Activated effector memory CD4-positive, alpha-beta T cell treated with anti-CD3 and anti-CD28 coated beads, Interleukin-2, amount 50 U/mL, for 16 hours (primary cell): ENCODE measurements around the gene SUCO.
"Not testable (repeated sequence)": the region's sequence is repeated elsewhere in the genome, so short reads cannot be mapped to it uniquely, and the experiment has no call there.

ENCODE experiments used
- DNase-seq: peaks from one replicate; pipeline ENCODE4 v3.0.0-alpha.2; 2020

SUCO gene, protein sequence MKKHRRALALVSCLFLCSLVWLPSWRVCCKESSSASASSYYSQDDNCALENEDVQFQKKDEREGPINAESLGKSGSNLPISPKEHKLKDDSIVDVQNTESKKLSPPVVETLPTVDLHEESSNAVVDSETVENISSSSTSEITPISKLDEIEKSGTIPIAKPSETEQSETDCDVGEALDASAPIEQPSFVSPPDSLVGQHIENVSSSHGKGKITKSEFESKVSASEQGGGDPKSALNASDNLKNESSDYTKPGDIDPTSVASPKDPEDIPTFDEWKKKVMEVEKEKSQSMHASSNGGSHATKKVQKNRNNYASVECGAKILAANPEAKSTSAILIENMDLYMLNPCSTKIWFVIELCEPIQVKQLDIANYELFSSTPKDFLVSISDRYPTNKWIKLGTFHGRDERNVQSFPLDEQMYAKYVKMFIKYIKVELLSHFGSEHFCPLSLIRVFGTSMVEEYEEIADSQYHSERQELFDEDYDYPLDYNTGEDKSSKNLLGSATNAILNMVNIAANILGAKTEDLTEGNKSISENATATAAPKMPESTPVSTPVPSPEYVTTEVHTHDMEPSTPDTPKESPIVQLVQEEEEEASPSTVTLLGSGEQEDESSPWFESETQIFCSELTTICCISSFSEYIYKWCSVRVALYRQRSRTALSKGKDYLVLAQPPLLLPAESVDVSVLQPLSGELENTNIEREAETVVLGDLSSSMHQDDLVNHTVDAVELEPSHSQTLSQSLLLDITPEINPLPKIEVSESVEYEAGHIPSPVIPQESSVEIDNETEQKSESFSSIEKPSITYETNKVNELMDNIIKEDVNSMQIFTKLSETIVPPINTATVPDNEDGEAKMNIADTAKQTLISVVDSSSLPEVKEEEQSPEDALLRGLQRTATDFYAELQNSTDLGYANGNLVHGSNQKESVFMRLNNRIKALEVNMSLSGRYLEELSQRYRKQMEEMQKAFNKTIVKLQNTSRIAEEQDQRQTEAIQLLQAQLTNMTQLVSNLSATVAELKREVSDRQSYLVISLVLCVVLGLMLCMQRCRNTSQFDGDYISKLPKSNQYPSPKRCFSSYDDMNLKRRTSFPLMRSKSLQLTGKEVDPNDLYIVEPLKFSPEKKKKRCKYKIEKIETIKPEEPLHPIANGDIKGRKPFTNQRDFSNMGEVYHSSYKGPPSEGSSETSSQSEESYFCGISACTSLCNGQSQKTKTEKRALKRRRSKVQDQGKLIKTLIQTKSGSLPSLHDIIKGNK (N-terminal part only)

DNA sequence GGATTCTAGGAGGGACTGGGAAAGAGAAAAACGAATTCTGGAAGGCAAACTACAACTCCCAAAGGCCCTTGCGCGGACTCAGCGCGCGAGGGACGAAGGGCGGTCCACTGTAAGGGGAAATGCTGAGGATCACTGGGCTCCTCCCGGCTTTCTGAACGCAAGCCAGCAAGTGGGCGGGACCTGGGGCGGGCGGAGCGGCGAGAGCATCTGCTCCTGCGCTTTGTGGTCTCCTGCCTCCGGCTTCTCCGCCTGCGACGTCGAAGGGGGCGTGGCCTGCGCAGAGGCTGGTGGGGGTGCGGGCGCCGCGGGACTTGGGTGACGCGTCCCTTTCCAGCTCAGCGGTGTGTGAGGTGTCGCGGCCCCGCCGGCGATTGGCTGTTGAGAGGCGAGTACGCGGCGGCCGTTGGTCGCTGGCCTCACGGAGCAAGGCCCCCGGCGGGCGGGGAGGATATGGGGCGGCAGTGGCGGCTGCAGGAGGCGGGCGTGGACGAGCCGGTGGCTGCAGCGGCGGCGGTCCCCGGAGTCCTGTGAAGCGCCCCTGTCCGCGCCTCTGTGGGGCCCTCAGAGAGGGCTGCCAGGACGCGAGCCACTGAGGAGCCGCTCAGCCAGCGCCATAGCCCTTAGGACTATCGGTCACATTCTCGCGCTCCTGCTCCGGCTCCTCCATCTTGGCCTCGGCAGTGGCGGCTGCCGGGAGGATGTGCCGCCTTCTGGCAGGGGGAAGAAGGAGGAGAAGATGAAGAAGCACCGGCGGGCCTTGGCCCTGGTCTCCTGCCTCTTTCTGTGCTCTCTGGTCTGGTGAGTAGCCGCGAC, at the start of gene SUCO:
Gene SUCO (plus strand): TSS at position 451 of the 813 bp plus-strand sequence. CDS start 286 bp downstream, at position 737.
- peak; percentile 100 for DNase-seq

DNA sequence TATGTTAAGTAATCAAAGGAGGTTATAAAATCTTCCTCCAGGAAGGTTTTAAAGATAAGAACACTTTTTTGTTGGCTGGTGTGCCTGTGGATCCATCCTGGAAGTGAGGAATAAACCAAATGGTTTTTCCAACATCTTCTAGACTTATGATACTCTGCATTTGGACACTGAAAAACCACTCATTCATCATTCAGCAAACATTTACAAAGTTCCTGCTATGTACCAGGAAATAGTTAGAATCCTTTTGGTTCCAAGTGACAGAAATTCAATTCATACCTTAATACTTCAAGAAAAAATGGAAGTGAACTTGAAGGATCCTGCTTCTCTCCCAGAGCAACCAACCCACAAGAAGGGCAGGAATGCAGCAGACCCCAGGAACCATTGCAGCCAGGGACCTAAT, 49.5 kb upstream of the SUCO start:
- DNase-seq: no peak

DNA sequence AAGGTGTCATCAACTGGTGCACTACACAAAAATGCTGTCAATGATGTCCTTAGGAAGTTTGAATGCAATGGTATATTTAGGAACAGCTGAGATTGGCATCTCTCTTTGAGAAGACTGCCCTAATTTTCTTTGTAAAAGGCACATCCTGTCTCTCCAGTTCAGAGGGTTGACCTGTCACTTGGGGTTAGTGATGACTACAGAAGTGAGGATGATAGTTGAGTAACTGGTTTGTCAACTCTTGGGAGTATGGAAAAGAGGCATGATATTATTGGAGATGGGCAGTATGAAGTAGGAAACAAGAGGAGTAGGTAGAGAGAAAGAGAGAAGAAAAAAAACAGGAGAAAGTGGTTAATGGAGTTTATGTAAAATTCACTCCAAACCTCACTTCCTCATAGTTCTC, 48.7 kb upstream of the SUCO start:
- no peak for DNase-seq

DNA sequence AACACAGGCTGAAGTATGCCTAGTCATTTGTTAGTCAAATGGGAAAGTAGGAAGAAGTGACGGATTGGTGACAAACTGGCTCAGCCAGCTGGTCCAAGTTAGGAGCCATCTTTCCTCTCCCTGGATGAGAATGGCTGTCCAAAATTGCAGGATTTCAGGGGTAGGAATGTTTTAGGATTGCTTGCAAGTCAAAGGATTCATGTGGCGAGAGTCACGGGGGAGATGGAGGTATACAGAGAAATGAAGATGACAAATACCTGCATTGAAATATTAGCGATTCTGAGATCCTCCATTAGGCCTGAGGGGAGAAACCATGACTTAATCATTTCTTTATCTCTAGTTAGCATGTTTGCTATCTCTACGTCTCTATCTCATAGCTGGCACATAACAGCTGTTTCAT, 47.3 kb upstream of the SUCO start:
- DNase-seq: no peak

DNA sequence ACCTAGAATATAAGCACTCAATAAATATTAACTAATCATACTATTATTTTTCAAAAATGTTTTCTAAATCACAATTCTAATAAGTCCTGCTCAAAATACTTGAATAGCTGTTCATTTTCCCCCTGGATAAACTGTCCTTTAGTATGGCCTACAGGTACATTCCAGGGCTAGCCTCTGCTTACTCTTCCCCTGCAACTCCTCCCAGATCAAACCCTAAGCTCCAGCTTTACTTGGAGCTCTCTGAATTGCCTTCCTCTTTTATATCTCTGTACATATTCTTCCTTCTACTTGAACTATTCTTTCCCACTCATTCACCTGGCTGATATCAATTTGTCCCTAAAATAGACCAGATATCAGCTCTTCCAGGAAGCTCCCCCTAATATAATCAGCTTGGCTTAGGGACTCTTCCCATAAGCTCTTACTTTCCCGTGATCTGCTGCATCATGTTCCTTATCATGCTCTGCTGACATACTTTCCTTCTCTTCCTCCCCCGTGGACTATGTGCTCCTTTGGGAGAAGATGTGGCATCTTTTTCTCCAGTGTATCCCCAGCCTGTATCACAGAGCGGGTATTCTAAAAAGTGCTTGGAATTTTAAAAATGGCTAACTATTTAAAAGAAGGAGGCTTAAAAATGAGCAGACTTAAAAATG, 46.0 kb upstream of the SUCO start:
- no peak for DNase-seq

DNA sequence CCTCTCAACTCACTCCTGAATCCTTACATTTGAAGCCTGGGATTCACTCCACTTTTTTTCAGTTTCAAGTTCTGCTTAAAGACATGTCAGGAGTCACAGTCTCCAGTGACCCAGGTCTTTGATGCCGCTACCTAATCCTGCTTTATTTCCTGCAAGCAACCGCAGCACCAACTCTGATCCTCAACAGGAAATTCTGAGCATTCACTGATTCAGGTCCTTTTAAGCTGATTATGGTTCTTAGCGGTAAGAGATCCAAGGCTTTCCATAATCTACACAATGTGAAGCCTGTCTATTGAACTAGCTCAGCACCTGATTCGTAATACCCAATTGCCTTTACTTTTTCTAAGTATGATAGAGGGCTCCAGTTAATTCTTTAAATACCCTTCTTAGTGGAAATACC, 45.4 kb upstream of the SUCO start:
- DNase-seq: no peak

DNA sequence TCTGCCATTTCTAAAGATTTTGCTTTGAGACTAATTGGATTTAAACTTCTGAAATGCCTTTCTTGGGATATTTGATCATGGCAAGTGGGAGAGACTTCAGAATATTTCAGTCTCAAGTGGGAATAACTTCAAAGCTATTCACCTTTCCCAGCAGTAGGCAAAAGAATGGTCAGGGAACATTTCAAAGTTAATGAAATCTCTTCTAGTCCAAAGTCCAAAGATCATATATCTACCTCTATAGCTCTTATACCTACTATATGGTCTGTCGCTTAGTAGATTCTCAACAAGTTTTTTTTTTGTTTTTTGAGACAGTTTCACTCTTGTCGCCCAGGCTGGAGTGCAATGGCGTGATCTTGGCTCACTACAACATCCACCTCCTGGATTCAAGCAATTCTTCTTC, 44.6 kb upstream of the SUCO start:
- no peak for DNase-seq

DNA sequence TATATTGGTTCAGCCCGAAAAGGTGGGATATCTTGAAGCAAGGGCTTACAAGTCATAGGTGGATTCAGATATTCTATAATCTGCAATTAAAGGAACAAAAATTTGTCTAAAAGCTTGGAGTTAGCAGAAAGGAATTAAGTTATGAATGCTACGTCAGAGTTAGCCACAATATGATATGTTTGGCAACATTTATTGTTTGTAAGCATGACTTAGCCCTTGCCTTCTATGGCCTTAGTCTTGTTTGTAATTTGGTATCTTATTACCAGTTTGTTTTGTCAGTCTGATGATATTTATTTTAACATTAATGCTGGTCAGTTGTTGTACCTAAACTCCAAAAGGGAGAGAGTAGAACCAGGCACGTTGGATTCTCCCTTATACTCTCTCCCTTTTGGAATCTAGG, 43.1 kb upstream of the SUCO start:
- DNase-seq: no peak

DNA sequence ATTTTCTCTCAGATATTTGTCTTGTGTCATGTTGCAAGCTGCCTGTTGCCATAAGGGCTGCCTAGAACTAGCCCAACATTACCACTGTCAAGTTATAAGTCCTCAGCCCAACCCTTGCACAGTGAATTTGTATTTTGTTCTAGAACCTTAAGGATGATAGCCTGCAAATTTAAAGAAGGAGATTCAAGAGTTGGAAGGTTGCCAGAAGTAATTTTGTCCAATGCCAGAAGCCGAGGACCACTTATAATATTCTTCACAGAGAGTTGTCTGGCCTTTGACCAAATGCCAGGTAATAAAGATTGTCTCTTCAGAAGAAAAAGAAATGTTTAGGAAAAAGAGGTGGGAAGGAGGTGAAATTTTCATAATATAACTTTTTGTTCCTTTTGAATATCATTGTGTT, 40.5 kb upstream of the SUCO start:
- no peak for DNase-seq

DNA sequence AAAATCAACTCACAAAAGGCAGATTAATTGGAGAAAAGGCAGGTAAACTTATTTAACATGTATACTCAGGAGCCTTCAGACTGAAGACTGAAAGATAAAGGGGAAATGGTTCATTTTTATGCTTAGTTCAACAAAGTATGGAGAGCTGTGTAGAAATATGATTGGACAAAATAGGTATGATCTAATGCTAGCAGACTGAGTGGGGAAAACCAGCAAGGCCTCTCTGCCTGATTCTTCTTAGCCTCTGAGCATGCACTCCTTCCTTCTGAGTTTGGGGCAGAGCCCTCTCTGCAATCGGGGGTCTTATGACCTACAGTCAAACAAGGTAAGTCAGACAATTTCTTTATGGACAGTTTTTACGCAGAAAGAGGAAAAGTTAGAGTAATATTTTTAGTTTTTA, 38.8 kb upstream of the SUCO start:
- DNase-seq: no peak

DNA sequence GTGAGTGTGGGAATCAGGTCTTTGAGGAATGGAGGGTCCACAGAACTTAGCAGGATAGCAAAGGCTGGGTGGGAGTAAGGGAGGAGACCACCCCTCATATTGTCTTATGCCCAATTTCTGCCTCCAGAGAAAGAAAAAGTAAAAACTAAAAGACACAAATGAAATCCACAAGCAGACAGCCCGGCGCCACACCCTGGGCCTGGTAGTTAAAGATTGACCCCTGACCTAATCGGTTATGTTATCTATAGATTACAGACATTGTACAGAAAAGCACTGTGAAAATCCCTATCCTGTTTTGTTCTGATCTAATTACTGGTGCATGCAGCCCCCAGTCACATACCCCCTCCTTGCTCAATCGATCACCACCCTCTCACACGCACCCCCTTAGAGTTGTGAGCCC, 36.8 kb upstream of the SUCO start:
- DNase-seq: not testable (repeated sequence)

DNA sequence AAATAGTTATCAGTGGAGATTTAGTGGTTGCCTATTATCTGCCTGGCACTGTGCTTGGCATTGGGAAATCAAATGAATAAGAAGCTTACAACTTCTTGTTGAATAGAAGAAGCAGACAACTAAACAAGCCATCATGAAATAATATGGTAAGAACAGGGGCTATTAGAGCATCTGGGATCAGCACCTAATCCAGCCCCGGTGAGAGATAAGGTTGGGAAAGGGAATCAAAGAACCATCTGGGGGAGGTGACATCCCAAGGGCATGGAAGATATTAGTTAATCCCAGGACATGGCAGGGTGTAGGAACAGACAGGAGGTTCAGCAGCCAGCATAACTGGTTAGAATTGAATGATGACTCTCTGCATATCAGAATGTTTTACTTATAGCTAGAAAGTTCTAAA, 36.3 kb upstream of the SUCO start:
- DNase-seq: no peak

DNA sequence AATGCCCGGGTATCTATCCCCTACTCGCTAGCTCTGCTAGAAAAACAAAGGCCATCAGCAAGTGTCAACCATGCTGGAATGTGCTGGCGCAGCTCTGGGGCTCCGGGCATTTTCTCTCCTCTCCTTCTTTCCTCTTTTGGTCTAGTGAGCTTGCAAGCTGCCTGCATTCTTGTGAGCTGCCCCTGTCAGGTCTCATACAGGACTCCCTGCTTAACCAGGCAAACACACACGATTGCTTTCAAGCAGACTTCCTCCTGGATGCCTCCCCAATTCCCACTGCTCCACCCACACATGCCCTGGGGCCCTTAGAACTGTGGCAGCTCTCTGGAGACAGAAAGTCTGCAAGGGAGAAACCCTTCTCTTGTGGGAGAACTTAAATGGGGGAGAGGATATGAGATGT, 35.7 kb upstream of the SUCO start:
- DNase-seq: no peak

DNA sequence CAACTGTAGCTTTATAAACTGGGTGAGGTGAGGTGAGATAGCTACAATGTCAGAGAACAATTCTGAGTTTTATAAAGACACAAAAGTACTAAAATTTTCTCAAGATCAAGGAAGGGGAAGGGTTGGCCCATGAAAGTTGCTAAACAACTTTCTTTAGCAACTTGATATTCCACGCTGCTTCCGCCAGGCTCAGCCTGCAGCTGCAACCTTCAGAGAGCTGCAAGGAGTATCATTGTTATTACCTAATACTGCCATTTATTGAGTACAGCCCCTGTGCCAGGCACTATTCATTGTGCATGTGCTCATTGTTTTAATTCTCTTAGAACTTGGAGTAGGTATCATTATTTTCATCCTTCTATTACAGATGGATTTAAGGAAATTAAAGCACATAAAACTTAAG, 34.1 kb upstream of the SUCO start:
- no peak for DNase-seq

DNA sequence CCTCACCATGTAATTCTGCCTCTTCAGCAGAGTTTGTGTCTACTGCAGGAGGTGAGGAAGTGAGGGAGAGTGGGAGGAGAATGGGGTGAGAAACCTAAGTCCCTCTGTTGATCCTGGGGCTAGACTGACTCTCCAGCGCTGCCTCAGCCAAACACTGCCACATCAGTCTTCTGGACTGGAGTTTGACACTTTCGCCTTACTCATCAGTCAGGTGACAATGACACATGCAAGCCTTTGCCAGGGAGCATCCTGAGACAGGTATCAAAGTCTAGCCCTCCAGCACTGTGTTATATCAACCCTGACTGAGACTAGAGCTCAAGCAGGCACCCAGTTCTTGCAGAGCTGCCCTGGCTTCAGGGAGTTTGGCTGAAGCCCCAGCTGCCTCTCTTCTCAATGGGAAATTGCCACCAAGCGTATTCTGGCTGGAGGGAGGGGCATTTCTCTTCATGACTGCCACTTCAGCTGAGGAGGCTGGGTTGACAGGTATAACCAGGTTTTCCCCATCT, 33.3 kb upstream of the SUCO start:
- peak; percentile 63 for DNase-seq

DNA sequence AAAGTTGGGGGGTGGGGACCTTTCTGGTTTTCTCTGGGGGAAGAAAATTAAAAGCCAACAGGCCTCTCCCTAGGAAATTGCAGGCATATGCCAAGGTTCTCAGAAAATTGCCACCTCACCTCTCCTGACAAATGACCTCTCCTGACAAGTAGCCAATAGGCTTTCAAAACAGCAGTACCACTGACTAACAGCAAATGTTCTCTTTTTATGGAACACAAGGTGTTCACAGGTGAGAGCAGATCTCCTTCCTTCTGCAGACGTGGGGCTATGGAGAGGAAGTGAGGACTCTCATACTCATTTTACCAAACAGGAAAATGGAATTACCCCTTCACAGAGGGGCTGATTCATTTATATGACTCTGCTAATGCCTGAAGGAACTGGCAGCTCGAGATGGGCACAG, 32.7 kb upstream of the SUCO start:
- DNase-seq: no peak

DNA sequence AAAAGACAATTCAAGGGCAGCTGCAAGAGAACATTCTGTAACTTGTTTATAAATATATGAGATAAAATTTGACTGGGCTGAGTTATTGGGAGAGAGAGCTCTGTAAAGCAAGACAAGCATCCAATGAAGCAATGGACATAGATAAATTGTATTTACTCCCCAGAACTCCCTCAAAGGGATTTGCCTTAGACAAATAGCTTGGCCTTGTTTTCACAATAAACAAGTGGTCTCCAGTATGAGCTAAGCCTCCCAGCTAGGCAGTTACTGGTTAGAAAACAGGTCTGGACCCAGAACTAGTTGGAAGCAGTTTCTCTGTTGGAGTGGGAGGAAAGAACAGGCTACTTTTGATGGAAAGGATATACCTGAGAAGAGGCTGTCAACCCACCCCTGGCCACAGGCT, 25.2 kb upstream of the SUCO start:
- DNase-seq: no peak

DNA sequence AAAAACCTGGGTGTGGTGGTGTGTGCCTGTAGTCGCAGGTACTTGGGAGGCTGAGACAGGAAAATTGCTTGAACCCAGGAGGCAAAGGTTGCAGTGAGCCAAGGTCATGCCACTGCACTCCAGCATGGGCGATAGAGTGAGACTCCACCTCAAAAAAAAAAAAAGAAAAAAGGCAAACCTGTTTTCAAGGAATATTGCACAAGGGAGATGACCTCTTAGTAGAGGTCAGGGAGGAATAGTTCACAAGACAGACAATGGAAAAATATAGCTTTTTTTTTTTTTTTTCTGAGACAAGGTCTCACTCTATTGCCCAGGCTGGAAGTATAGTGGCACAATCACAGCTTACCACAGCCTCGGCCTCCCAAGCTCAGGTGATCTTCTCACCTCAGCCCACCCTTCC, 22.5 kb upstream of the SUCO start:
- no peak for DNase-seq

DNA sequence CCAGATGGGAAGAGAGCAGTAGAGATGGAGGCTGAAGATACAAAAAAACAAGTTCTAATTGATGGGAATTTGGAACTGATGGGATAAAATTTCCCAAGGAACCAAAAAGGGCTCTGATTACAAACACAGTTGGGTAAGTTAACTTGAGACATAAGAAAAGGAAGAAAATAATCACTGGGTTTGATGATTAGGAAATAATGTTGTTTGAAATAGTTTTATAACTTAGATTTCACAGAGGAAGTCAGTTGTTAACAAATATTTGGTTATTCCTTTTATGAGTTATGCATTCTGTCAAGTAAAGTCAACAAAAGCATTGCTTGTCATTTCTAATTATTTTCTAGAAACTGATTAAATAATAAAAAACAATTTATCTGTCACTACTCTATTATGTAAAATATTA, 20.4 kb upstream of the SUCO start:
- no peak for DNase-seq

DNA sequence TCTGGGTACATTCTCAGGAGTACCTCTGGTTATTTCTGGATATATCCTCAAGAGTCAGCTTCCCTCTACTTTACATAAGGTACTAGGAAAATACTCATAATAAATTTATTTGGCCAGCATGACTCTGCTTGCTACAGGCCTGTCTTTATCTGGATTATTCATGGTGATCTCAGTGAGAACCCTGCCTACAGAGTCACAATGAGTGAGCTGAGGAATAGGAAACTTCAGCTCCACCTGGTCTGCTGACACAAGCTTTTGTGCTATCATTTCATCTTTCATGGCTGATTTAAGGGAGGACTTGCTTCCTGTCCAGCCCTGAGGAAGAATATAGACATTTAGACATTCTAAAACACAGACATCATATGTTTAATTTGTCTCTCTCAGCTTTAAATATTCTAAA, 19.5 kb upstream of the SUCO start:
- no peak for DNase-seq

DNA sequence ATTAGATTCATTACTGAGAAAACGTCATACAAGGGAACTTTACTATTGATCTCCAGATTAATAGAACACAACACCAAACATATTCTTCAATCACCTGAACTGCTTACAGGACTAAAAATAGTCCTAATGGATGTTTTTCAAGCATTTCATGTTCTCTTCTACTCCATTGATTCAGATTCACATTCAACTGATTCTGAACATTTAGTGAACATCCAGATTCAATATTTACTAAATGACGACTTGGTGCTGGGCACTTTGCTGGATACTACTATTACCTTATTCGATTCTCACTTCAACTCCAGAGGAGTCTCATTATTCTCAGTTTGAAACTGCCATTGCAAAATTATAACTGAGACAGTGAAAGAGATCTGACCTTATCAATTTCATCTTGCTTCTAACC, 18.8 kb upstream of the SUCO start:
- DNase-seq: no peak

DNA sequence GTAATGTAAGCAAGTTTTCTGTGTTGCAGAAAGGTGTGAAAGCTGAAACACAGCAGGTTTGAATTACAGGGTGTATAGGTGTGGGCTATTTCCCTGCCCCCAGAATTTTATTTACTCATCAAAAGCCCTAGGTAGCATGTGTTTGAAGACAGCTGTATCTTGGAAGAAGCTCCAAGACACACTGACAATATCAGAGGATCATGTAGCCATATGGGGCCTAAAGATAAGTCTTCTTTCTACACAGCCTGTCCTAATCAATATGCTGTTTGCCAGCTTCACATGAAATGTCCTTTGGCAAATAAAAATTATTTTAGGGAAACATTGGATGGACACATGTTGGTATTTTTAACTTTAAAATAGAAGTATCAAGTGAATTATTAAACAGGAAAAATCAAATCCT, 17.5 kb upstream of the SUCO start:
- DNase-seq: no peak
